Measurements from ENCODE around the gene TEX51.

TEX51 gene

DNA sequence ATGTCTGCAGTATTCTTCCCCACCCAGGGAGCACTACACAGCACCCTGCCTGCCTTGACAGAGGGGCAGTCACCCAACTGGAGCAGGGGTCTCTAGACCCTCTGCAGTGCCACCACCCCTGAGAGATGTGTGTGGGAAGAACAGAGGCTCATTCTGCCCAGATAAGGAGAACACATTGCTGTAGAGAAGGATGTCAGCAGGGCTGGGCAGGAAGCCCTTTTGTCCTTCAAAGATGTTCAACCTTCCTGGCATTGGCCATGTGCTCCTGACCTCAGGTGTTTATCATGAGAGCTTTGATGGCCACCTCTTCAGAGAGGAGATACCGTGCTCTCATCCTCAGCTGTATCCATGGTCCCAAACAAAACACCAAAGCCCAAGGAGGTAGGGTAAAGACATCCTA, 4.6 kb upstream of the TEX51 start:
- no peak for DNase-seq

DNA sequence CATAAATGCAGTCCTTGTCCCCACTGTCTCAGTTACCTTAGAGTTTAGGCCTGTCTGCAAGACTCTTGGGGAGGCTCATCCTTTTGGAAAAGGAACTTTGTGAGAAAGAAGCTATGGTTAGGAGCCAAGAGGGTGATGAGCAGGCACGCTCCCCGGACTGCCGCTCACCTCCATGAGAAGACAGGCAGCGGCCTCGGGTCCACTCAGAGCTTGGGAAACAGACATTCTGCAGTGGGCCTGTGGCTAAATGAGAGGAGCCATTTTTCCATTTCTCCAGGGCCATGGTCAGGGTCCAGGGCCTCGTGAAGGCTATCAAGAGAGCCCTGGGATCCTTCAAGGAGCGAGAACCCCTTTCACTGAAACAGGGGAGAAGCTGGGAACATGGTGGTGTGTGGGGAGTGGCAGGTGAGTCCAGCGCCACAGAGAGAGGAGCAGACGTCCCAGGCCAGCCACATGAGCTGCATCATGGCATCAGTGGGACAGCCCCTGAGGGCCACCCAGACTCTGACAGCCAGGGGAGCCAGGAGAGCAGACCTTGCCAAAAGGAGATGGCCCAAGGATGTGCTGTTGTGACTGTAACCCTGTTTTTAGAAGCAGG, 4.0 kb upstream of the TEX51 start:
- DNase-seq: no peak

DNA sequence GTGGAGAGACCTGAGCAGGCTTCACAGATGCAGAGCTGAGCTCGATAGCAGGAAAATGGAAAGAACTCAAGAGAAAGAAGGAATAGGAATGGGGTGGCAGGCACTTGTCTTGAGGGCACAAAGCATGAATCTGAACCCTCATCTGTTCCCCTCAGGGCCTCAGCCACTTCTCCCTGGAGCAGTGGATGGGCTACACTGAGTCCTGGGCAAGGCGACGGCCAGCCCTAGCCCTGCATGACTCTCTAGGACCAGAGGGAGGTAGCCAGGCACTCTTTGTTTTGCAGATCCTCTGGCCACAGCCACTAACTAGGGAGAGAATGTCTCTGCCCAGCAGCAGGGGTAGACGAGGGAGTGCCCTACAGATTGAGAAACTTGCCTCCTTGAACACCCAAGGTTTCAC, 3.4 kb upstream of the TEX51 start:
- no peak for DNase-seq

DNA sequence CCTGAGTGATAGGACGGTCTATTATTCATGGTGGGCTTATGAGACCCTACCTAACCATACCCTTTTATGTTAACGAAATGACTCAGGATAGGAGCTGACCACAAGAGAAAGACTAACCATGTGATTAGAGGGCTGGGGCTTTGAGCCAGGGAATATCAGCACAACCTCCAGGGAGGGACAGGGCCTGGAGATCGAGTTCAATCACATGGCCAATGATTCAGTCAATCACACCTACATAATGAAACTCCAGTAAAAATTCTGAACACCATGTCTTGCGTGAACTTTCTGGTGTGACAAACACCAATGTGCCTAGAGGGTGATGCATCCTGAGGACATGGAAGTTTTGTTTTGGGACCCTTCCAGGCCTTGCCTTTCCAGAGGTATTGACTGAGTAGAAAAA, 2.2 kb upstream of the TEX51 start:
- no peak for DNase-seq

DNA sequence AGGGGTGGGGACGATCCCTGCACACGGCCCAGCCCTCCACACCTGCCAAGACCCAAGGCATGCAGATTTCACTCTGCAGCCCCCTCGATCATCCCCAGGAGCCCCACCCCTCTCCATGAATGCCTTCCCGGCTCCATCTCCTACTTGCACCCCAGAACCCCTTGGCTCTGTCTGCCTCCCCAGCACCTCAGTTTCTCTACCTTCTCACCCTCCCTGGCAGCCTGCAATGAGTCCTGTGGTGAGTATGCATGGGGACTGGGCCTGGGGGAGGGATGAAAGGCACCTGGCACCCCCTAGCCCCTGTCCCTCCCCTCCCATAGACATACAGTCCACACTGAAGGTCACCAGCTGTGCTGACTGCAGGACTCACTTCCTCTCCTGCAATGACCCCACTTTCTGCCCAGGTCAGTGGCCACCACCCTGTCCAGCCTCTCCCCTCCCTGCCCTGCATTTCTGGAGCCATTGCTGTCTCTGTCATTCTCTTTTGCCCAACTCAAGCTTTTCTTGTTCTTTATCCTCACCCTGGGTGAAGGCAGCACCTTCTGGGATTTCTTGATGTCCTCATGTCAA, 1.0 kb downstream of the TEX51 start:
- DNase-seq: no peak

DNA sequence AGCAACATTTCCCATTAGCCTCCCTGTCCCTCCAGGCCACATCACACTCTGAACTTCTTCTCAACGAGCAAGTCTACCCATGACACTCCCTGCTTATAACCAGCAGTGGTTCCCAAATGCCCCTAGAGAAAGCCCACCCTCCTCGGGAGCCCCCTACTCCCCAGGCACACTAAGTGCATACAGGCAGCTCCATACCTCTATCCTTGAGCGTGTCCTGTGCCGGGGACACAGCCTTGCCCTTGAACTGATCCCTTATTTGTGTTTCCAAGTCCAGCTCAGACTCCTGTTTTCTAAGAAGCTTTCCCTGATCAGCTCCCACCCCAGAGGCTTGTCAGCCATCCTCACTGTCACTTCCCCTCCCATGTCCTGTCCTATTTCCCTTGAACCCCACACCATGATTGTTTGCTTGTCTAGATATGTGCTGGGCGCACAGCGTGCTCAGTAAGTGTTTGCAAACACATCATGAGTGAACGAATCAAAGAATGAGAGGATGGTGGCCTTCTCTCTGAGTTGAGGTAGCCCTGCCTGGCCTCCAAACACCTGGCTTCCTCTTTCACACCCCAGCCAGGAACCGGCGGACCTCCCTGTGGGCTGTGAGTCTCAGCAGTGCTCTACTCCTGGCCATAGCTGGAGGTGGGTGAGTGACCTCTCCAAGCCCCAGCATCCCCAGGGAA, 2.1 kb downstream of the TEX51 start:
- DNase-seq: no peak

DNA sequence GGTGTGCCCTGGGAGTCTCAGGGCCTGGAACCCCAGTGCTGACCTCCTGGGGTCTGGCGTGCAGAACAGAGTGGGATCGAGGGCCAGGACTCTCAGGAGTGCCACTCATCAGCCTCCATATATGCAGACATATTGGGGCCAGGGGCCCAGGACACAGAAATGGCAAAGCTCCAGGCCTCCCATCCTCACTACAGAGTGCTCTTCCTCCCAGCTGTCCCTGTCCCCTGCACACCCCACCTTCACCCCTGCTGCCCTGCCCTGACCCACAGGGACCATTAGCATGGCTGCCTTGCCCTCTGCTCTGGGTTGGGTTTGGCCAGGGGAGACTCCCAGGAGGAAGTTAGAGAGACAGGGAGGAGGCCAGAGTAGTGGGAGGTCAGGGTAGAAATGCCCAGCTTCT, 2.8 kb downstream of the TEX51 start:
- no peak for DNase-seq

DNA sequence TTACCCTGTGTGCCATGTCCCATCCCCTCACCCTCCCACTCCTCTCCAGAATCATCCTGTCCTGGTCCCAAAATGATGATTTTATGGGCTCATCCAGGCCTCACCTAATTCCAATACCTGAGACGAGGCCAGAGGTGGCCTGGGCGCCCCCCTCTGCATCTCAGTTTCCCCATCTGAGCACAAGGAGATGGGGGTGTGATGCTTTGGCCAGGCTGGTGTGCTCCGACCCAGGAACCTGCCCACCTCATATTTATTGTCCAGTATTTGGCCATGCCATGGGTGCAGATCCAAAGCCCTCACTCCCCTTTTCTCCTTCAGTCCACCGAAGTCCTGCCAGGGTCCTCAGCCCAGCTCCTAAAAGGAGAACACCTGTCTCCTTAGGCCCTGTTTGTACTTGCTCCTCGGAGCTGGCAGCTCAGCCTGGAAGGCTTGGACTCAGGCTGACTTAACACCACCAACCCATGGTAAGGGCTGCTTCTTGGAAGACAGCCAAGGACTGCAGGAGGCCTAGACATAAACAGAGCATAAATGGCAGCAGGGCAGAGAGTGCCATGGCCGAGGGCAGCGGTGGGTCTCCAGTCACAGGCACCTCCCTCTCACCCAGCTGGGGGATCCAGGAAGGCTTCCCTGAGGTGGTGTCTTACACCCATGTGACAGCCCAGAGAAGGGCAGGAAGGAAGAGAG, 3.6 kb downstream of the TEX51 start:
- DNase-seq: no peak

DNA sequence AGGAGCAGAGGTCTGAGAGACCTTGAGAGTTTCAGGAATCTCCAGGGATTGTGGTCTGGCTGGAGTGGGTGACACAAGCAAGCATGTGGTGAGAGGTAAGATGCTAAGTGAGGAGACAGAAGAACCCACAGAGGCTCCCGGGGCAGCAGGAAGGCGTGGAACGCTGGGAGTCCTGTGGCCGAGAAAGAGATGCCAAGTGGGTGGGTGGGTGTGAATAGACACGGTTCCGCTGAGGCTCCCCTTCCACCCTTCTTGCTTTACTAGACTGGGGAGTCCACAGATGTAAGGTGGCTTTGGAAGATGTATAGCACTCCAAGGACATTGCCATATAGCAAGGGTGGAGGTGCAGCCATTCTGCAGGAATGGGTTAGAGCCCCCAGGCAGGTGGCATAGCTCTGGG, 4.2 kb downstream of the TEX51 start:
- DNase-seq: no peak

DNA sequence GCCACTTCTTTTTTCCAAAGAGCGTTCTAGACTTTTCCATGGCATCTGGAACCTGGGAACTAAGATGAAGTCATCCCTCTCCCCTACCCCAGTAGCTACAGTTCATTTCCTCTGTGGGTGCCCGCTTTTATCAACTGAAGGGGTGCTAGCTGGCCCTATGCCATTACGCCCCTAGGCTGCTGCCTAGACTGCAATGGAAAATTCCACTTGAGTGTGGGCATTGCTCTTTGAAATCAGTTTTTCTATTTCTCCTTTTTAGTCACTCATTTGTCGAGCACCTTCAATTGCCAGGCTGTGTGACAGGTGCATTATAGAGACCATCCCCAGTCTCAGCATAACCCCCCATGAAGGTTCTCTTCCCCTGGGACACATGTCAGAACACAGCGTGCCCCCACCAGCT, 7.3 kb downstream of the TEX51 start:
- DNase-seq: no peak

DNA sequence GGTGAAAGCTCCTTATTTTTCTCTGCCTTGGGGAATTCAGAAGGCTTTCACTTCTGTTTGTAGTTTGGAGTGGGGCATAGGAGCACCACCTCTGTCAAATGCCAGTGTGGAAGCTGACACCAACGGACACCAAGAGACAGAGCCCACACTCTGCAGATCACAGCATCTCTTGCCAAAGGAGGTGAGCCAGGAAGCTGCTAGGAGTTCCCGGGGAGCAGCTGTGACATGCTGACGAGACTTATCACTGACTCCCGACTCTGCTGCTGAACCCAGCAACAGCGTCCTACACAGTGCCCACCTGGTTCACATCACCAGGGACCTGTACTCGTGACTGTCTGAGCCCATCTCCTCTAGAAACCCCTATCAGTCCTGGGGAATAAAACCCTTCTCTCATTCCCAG, 8.1 kb downstream of the TEX51 start:
- no peak for DNase-seq

DNA sequence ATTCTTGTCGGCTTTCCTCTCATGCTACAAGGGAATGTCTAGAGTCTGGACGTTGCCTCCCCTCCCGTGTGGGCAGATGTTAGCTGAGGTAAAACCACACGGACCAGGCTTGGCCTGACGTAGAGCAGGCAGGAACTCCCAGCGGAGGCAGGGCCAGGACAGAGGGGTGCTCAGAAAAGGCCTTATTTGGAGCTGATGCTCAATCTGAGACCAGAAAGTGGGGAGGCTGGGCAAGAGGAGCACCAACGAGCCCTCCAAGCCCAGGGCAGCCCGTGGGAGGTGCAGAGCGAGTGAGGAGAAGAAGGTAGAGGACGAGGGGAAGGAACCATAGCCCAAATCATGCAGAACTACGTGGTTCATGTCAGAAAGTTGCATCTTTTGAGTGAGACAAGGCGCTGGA, 9.0 kb downstream of the TEX51 start:
- no peak for DNase-seq

DNA sequence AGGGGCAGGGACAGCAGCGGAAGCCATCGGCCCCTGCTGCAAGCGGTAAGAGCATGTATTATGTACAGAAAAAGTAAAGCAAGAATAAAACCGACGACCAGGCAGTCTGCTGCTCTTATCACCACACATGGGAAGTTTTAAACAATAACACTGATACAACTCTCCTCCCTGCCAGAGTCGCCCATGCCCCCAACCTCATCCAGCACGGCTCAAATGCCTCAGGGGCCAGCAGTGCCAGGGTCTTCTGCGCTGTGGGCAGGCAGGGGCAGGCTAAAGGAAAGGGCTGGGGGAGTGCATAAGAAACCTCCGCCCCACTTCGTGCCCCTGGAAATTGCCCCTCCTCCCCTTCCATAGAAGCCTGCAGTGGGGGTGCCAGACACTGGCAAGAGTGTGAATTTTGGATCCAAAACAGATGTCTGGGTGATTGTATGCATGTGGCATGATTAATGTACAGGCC, 10.1 kb downstream of the TEX51 start:
- DNase-seq: no peak

DNA sequence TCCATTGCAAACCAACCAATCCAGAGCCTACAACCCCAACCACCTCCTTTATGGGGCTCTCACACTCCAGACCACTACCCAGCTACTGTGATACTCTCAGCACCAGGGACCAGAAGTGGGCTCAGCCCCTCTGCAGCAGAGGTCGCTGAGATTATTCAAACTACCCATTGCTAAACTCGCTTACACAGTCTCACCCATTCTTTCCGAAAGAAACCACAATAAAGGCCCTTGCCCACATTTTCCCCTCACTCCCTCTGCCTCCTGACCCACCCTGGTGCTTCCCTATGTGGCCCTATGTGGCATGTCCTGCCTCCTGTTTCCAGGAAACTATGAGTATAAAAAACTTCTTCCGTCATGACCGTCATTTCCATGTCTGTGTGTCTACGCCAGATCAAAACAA, 10.7 kb downstream of the TEX51 start:
- DNase-seq: no peak

DNA sequence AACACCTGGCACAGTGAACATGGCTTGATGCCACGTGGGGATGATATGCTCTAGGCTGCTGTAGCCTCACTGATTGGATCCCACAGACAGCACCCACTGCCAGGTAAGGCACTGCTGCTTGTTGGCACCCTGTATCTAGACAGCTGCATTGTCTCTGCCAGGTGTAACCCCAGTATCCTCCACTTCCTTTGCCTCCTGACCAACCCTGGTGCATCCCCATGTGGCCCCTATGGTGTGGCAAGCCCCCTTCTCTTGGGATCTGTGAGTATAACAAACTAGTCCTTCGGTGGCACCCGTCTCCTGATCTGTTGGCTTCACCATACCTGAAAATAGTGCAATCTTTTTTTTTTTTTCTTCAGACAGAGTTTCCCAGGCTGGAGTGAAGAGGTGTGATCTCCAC, 11.1 kb downstream of the TEX51 start:
- no peak for DNase-seq

DNA sequence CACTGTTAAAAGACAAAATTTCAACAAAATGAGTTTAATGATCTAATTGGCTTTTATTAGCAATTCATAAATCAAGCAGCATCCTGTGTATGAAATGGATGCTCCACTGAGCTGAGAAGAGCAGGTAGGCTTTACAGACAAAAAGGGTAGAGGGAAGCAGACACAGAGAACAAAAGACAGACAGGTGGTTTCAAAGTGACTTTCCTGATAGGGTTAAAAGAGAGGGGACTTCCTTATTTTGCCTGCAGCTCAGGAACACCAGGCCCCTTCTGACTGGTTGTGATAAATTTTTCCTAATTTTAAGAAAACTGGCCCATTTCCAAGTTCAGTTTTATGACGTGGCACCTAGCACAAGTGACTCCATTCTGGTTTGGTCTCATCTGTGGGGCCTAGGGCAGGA, 11.9 kb downstream of the TEX51 start:
- DNase-seq: no peak

DNA sequence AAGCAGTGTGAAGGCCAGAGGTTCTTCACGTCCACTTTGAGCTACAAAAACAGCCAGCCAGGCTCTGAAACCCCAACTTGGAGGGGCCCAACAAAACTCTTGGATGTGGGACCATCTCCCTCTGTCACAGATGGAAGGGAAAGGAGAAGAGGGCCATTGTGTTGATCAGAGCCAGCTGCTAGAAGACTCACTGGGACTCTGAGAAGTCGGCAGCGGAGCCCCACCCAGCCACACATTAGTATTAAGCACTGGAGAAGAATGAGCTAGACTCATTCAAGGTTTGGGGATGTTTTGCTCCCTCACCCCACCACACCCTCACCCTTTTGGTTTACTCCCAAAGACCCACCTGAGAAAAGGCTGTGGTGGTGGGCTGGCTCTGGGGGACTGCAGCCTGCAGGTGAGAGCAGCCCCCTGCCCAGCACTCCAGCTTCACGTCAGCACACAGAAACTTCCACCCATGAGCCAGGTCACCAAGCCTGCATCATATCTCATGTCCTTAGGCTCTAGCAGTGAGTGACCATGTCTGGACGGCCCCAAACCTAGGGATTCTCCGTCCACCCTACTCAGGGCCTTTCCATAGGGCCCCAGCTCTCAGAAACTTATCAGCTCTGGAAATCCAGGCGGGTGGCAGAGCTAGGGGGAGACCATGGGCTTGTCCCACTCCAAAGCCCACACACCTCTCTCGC, 12.6 kb downstream of the TEX51 start:
- no peak for DNase-seq

DNA sequence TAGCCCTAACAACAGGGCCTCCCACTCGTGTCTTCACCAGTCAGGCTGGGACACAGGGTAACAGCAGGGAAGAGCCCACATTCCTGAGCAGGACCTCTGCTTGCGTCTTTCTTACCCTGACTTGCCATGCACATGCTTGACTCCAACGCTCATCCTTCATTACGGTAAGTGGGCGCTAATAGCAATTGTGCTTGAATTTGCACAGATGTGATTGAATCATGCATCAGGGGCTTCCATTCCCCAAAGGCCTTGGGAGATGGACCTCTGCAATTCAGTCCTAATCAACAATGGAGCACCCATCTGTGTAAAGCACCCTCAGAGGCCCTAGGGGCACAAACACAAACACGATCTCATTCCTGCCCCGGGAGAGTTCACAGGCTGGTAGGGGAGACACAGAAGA, 13.5 kb downstream of the TEX51 start:
- no peak for DNase-seq

DNA sequence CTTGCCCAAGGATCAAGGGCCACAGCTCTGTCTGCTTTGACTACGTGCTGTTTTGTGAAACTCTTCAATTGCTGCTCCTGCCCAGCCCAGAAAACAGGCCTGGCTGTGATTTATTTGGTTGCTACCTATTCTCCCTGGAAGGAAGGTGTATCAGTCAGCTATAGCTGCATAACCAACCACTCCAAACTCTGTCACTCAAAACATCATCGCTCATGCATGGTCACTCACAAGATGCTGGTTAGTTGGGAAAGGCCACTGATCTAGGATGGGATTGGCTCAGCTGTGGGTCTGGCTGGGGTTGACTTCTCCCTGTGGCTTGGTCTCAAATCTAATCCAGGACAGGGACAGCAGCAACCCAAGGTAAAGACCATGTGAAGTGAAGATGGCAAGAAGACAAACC, 14.6 kb downstream of the TEX51 start:
- DNase-seq: no peak

DNA sequence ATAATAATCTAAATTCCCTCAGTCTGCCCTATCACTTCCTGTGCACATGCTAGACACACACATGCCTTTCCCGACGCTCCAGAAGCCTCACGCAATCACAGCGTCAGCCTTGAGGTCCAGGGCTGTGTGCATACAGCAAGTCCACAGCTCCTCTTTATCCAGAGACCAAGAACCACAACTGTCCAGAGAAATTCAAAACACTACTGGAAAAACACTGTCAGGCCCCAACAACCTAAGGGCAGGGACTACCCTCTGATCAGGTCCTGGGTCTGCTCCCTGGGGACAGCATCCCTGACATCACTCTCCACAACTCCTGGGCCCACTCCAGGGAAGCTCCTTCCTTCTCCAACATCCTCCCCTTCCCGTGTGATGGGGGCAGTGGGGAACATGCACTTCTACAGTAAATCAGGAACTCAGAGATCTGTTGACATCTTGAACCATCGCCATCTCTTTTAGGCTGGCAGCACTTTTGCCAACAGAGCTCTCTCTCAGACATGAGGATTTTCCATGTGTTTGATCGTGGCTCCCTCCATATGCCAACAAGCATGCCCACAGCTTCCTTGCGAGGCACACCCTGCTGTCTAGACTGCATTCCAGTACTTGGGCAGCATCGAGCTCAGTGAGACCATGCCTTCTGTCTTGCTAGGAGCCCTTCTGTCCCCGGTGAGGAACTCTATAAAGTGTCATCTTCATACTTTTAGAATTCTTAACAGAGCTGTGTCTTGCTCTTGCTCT, 15.4 kb downstream of the TEX51 start:
- DNase-seq: no peak

DNA sequence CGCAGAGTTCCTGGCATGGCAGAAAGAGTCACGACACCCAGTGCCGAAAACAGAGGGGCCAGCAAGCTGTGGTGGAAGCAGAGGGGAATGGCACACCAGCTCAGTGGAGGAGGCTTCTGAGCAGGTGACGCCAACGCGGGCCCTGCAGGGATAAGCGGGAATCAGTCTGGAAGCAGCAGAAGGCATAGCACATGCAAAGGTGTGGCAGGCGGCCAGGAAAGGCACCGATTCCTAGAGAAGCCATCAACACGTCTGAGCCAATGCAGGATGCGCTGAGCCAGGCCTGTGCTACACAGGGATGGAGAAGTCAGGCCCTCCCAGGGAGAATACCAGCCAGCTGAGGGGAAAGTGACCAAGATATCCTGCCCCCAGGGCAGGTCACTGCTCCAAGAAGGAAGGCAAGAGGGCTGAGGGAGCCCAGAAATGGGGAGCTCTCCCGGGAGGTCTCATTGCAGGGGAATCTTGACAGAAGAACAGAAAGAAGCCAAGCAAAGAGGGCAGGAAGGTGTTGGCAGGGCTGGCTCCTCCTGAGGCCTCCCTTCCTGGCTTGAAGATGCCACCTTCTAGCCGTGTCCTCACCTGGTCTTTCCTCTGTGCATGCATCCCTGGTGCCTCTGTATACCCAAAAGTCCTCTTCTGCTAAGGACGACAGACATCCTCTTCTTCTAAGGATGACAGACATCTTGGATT, 16.3 kb downstream of the TEX51 start:
- DNase-seq: no peak

DNA sequence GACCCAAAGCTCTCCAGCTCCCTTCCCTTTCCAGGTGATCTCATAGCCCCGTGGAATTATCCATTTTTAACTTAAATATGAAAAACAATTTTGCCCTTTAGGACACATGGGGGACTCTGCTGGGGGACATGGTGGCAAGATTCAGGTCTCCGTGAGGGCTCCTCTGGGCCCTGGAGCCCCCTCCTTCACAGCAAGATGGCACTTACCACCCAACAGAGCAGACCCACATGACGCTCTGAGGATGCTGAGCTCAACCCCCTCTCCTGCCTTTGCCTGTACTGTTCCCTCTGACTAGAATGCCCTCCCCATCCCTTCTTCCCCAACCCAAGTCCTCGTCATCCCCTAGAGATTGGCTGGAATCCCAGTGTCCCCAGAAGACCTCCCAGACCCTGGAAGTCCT, 17.2 kb downstream of the TEX51 start:
- DNase-seq: no peak
